Thymus (tissue), 11 donors: ENCODE data around the gene CTNND2. TPM values are rescaled to one million over a fixed set of nuclear protein-coding genes. Genes with fewer than 3 reads are reported as not detected.

Experiments
- DNase-seq, 9 donors: peaks; one replicate each; pipeline ENCODE4 v3.0.0-alpha.2; 2013; ENCODE audit warnings: low spot score in 9 of 9, low read depth in 6 of 9, missing footprints in 1 of 9
- H3K27ac ChIP-seq, 2 donors: one replicate each; pipeline ENCODE4 v1.5.1; 2013; ENCODE audit warnings: control low read depth in 1 of 2, low read depth in 1 of 2, low read length in 1 of 2, mild to moderate bottlenecking in 1 of 2, moderate library complexity in 1 of 2
- H3K27me3 ChIP-seq, 2 donors: one replicate each; pipeline ENCODE4 v1.5.1; 2013; ENCODE audit warnings: low read length in 1 of 2; ENCODE audit not compliant: control insufficient read depth in 2 of 2, insufficient read depth in 1 of 2
- H3K36me3 ChIP-seq, 2 donors: one replicate each; pipeline ENCODE4 v1.5.1; 2013; ENCODE audit warnings: low read length in 1 of 2, mild to moderate bottlenecking in 1 of 2, moderate library complexity in 1 of 2; ENCODE audit not compliant: control insufficient read depth in 2 of 2, insufficient read depth in 2 of 2
- H3K4me1 ChIP-seq, 2 donors: one replicate each; pipeline ENCODE4 v1.5.1; 2013; ENCODE audit warnings: low read length in 2 of 2; ENCODE audit not compliant: control insufficient read depth in 2 of 2, insufficient read depth in 2 of 2
- H3K4me3 ChIP-seq, 2 donors: one replicate each; pipeline ENCODE4 v1.5.1; 2013; ENCODE audit warnings: low read length in 2 of 2, control low read depth in 1 of 2, mild to moderate bottlenecking in 1 of 2
- H3K9me3 ChIP-seq, 2 donors: one replicate each; pipeline ENCODE4 v1.5.1; 2013; ENCODE audit warnings: low read length in 1 of 2, mild to moderate bottlenecking in 1 of 2; ENCODE audit not compliant: control insufficient read depth in 2 of 2, insufficient read depth in 1 of 2
- WGBS: extraction: QIAGEN DNeasy Blood & Tissue Kit; methylation state at CpG from one replicate; pipeline ENCODE4 v1.1.7; 2013; 5-methylcytosine and 5-hydroxymethylcytosine counted together
- polyA plus RNA-seq: library from polyadenylated mRNA; stranded (reverse); fragments of 200-250 nt; gene quantifications from one replicate; pipeline ENCODE4 v1.2.3, GENCODE V29; 2013
- total RNA-seq: library from RNA; stranded (reverse); fragments of 120-200 nt; gene quantifications from one replicate; pipeline ENCODE4 v1.2.4, GENCODE V29; 2013
- donor health status: healthy.

Gene CTNND2
- total and polyA plus RNA-seq, 2 donors = 0.41 to 0.42 TPM

DNA sequence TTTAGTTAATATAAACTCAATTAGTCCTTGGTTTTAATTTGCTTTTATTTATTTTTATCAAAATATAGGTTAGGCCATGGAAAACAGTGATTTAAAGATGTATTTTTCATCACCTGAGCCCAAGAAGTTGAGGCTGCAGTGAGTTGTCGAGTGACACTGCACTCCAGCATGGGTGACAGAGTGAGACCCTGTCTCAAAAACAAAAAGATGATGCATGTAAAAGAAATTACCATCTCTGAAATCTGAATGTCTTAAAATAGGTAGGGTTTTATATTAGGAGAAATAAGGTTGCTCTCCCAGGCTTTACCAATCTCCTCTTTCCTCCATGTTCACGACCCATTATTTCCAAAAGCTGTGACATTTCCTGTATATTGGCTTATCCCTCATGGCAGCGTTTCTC lies 980.9 kb downstream of the CTNND2 start:
- Histone ChIP-seq H3K4me3 (no peak overlapping the region), H3K4me1 (no peaks in the 10 kb centered on the region), H3K36me3 (no peaks in the 10 kb centered on the region), H3K27me3 (no peaks in the 10 kb centered on the region), H3K27ac (no peak overlapping the region), H3K9me3 (no peaks in the 10 kb centered on the region)
- WGBS = 87% methylated on average over 3 of the region's 3 CpGs
- no peak for DNase-seq
